Stimulated activated CD8-positive, alpha-beta memory T cell treated with anti-CD3 and anti-CD28 coated beads, Interleukin-7, amount 100 ng/mL, for 4 hours (primary cell): ENCODE results near the gene PRRC2C.
"Not testable (repeated sequence)": the region's sequence is repeated elsewhere in the genome, so short reads cannot be mapped to it uniquely, and the experiment has no call there.

Experiments used
- DNase-seq, 2 donors: peaks; one replicate each; pipeline ENCODE4 v3.0.0-alpha.2; 2020; ENCODE audit warnings: low read depth in 2 of 2

Gene PRRC2C

GRCh38 chr1:171485375-171486047 is at the start of gene PRRC2C:
Gene PRRC2C, plus strand, starts transcription at chr1:171485530. Its CDS starts 26,559 bp downstream, at chr1:171512089.
- peak; percentile 91 to 92 for DNase-seq

GRCh38 chr1:171438441-171438840 is 46.9 kb upstream of the PRRC2C start:
- no peak for DNase-seq

DNA sequence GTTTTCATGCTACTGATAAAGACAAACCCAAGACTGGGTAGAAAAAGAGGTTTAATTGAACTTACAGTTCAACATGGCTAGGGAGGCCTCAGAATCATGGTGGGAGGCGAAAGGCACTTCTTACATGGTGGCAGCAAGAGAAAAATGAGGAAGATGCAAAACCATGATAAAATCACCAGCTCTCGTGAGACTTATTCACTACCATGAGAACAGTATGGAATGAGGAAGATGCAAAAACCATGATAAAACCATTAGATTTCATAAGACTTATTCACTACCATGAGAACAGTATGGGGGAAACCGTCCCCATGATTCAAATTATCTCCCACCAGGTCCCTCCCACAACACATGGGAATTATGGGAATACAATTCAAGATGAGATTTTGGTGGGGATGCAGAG is 45.1 kb upstream of the PRRC2C start:
- DNase-seq: not testable (repeated sequence)

GRCh38 chr1:171441278-171441895 is 43.9 kb upstream of the PRRC2C start:
- DNase-seq: not testable (repeated sequence)

GRCh38 chr1:171446386-171446785 is 38.9 kb upstream of the PRRC2C start:
- no peak for DNase-seq

GRCh38 chr1:171455967-171456366 is 29.4 kb upstream of the PRRC2C start:
- no peak for DNase-seq

DNA sequence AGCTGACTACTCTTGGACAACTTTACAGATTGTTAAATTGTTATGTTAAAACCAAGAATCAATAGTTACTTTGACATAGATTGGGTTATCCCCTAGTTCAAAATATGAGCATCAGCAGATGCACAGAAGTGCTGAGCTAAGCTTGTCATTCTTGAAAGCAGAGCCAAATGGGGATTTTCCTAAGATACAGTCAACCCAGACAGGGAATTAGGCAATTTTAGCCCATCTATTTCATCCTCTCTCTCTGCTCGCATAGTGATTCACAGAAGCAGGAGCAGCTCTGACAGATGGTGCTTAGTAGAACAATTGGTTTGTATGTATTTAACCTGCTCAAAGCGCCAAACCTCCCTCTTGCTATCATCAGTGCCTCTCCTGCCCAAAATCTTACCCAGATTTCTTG is 27.9 kb upstream of the PRRC2C start:
- no peak for DNase-seq

GRCh38 chr1:171460018-171460620 is 25.2 kb upstream of the PRRC2C start:
- DNase-seq: no peak

DNA sequence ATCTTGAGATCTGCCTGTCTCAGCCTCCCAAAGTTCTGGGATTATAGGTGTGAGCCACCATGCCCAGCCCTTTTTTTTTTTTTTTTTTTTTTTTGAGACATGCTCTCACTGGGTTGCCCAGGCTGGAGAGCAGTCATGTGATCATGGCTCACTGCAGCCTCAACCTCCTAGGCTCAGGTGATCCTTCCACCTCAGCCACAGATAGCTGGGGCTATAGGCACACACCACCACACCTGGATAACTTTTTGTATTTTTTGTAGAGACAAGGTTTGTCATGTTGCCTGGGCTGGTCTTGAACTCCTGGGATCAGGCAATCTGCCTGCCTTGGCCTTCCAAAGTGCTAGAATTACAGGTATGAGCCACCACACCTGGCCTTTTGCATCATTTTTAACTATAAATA is 17.7 kb upstream of the PRRC2C start:
- no peak for DNase-seq

GRCh38 chr1:171468120-171468750 is 17.1 kb upstream of the PRRC2C start:
- no peak for DNase-seq

- no peak for DNase-seq
These were observed 14.6 kb upstream of the PRRC2C start for GRCh38 chr1:171470726-171471125.

DNA sequence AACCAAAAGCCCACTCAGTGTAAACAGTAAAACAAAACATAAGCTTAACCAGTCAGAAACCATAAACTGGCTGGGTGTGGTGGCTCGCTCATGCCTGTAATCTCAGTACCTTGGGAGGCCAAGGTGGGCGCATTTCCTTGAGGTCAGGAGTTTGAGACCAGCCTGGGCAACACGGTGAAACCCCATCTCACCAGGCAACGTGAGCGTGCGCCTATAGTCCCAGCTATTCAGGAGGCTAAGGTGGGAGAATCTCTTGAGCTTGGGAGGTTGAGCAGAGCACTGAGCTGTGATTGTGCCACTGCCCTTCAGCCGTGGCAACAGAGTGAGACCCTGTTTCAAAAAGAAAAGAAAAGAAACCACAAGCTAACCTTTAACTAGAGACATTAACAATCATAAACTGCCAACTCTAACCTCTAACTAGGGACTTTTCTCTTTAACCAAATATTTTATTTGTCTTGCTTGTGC is 13.1 kb upstream of the PRRC2C start:
- no peak for DNase-seq

GRCh38 chr1:171476829-171477228 is 8.5 kb upstream of the PRRC2C start:
- no peak for DNase-seq

DNA sequence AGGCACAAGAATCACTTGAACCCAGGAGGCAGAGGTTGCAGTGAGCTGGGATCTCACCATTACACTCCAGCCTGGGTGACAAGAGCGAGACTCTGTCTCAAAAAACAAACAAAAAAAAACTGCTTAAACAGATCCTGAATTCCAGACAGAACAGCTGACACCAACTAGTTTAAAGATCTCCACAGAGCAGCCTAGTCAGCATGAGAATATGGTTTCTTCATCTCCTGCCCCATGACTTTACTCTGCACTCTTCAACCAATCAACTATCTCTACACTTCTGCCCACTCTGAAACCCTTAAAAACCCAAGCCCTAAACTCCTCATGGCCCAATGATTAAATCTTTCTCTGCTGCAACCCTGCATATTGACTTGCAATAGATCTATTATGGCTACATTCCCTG is 7.5 kb upstream of the PRRC2C start:
- DNase-seq: no peak

DNA sequence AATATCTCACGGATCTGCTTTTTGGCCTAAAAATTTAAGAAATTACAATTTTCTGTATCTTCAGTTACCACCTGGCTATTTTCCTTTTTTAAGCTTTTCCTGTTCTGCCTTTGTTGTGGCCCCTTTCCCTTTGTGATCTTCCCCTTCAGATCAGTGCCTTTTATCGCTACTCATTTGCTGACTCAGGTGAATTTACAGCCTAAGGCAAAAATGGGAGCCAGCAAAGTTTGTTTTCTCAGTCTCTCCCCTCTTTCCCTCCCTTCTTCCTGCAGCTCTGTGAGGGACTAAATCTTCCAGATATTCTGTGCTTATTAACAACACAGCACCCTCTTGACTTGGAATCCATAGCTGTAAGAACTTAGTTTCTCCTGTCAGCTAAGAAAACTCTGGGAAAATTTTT is 5.3 kb upstream of the PRRC2C start:
- no peak for DNase-seq

- no peak for DNase-seq
These were observed 463 bp upstream of the PRRC2C start for GRCh38 chr1:171484760-171485374.

DNA sequence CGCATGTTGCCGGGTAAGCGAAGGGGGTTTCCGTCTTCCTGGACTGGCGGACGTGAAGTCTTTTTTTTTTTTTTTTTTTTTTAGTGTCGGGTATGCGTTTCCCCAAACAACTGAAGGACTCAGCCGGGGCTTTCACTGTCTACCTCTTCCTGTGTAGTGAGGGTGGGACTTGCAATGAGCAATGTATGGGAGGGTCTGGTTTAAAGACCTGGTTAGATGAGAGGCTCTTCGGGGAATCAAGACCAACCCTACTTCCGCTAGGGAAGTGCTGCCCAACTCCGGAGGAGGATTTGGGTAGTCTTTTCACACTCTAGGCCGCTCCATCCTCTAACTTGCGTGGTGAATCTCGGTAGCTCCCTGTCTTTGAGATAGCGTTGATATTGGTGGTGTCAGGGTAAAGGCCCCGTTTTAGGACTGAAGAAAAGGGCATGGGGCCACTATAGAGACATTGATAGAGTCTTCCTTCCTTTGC is 754 bp downstream of the PRRC2C start:
- peak; percentile 71 to 75 for DNase-seq

DNA sequence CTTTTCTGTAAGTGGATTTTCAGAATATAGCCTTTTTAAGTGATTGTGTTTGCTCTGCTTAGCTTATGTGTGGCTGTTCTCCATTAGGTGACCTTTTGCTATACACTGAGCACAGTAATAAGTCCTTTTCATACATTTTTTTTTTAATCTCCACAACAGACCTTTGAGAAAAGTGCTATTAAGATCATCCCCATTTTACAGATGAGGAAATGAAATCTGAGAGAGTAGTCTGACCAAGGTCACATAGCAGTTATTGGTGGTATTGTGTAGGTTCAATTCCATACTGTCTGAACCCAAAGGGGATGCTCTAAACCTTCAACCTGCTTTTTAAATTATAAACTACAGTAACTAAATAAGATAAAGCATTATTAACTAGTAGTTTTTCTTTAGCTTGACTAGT is 1.7 kb downstream of the PRRC2C start:
- no peak for DNase-seq

DNA sequence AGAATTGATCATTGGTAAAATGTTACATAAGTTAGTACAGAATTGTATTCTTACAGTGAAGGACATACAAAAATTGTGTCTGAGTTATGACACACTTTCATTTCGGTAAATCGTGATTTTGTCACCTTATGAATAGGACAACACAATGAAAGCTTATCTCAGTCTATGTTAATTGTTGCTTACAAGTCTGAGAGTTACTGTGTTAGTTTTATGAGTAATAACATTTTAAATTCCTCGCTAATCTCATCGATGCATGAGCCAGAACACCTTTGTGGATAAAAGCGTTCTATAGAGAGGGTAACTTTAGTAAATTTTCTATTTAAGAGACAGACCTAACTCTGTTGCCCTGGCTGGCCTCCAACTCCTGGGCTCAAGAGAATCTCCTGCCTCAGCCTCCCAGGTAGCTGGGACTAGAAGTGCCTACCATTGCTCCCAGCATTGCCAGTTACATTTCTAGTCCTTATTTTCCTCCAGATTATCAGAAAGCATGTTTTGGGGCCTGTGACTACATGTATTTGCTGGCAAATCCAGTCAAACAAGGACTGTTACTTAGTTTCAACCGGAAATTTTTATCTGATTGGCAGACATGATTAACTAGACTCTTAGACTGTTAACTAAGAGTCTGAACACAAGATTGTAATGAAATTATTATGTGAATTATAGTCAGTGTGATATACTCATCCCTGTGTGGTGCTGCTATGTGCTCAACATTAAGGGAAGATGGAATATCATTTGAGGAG is 3.0 kb downstream of the PRRC2C start:
- DNase-seq: no peak

DNA sequence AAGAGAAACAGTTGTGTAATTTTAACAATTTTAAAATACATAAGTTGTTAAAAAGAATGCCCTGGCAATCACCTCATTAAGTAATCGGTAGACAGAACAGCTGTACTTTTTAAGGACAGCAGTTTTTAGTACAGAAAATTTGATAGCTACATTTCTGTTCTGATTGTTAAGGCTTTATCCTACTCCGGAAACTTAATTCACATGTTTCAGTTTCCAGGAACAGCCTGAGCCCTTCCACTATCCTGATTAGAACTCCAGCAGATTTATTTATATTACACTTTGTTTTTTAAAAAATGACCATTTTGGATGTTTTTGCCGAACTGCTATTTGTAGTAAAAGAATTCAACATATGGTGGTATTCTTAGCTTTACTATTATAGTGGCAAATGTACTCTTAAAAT is 8.7 kb downstream of the PRRC2C start:
- no peak for DNase-seq

- no peak for DNase-seq
These were observed 10.1 kb downstream of the PRRC2C start for GRCh38 chr1:171495444-171495843.
